HepG2 (cell line): ENCODE measurements around the gene SLC16A1. TPM values are rescaled to one million over a fixed set of nuclear protein-coding genes. Genes with fewer than 3 reads are reported as not detected.
A peak's percentile ranks its signal among the peaks of the same experiment; 100 is the strongest.

Experiments used
- ATAC-seq: fragments of 200-7000 bp; cut with Tn5 transposase; 3 replicates; pipeline ENCODE4 v1.9.1; 2020; ENCODE audit warnings: mild to moderate bottlenecking, moderate library complexity
- BruUV-seq: library from RNA; stranded (reverse); fragments of 400-500 nt; replicated peaks from 2 replicates; lab custom pipeline; 2021; lab: Mats Ljungman, UMichigan
- CTCF ChIA-PET: fragments of 300-600 bp; formaldehyde crosslinking; extraction: SDS; loops from one replicate; lab custom pipeline; 2021; ENCODE audit warnings: low total read pairs, inconsistent platforms, low intra/inter-chr PET ratio; lab: Yijun Ruan, JAX
- POLR2A ChIA-PET: fragments of 350-600 bp; sonication (Branson Sonifier 250); formaldehyde crosslinking; loops from one replicate; lab custom pipeline; 2020; ENCODE audit warnings: antibody characterized with exemption, inconsistent platforms; lab: Yijun Ruan, JAX
- DNase-seq: peaks from one replicate; pipeline ENCODE4 v3.0.0-alpha.2; 2015; ENCODE audit warnings: low spot score
- FAIRE-seq: peaks from 3 replicates; lab custom pipeline; 2011; peaks lifted over from hg19 to GRCh38; lab: Jason Lieb, UNC
- H2AFZ ChIP-seq: one replicate; pipeline ENCODE4 v1.6.1; 2011; ENCODE audit warnings: low read length, inconsistent platforms
- H3K27ac ChIP-seq: fragments of 300-600 bp; 3 replicates; pipeline ENCODE4 v1.8.0; 2011; ENCODE audit warnings: mixed run types, mild to moderate bottlenecking, mixed read lengths, low read length, inconsistent platforms; ENCODE audit not compliant: insufficient read depth; ENCODE audit errors: extremely low read length
- H3K27me3 ChIP-seq, 2 experiments: fragments of 200-600 bp in 1 of 2; 2 replicates in 1 of 2; 3 replicates in 1 of 2; pipeline versions ENCODE4 v1.6.0 to v1.8.0; 2011; ENCODE audit warnings: low read length in 2 of 2, mild to moderate bottlenecking in 2 of 2, moderate library complexity in 2 of 2, inconsistent platforms in 1 of 2; ENCODE audit not compliant: insufficient read depth in 2 of 2, control insufficient read depth in 1 of 2
- H3K36me3 ChIP-seq, 2 experiments: fragments of 200-600 bp in 1 of 2; replicated peaks in 1 of 2; 2 replicates in 1 of 2; 3 replicates in 1 of 2; pipeline versions ENCODE4 v1.5.1 to v1.8.0; 2011; ENCODE audit warnings: low read length in 2 of 2, inconsistent platforms in 1 of 2; ENCODE audit not compliant: insufficient read depth in 2 of 2, control insufficient read depth in 1 of 2
- H3K4me1 ChIP-seq: 2 replicates; pipeline ENCODE4 v1.5.1; 2012; ENCODE audit warnings: low read length, inconsistent platforms; ENCODE audit not compliant: insufficient read depth
- H3K4me2 ChIP-seq: 2 replicates; pipeline ENCODE4 v1.6.0; 2011; ENCODE audit warnings: low read depth, low read length, inconsistent platforms
- H3K4me3 ChIP-seq, 3 experiments: fragments of 200-600 bp in 1 of 3; sonication (generic), shearing (Covaris generic) in 1 of 3; replicated peaks in 1 of 3; 2 replicates each; pipeline ENCODE4 v1.5.1; 2011 to 2016; ENCODE audit warnings: low read length in 3 of 3, inconsistent platforms in 2 of 3, low read depth in 2 of 3, mild to moderate bottlenecking in 2 of 3, control low read depth in 1 of 3, mixed read lengths in 1 of 3; ENCODE audit not compliant: insufficient read depth in 1 of 3
- H3K79me2 ChIP-seq: one replicate; pipeline ENCODE4 v1.6.1; 2011; ENCODE audit warnings: low read length, inconsistent platforms; ENCODE audit not compliant: insufficient read depth
- H3K9ac ChIP-seq: 2 replicates; pipeline ENCODE4 v1.6.0; 2011; ENCODE audit warnings: mild to moderate bottlenecking, low read depth, low read length, inconsistent platforms; ENCODE audit not compliant: insufficient read depth
- H3K9me3 ChIP-seq: 2 replicates; pipeline ENCODE4 v1.5.1; 2012; ENCODE audit warnings: mild to moderate bottlenecking, low read length
- H4K20me1 ChIP-seq: 2 replicates; pipeline ENCODE4 v1.6.0; 2011; ENCODE audit warnings: inconsistent platforms, mild to moderate bottlenecking, low read length, moderate library complexity; ENCODE audit not compliant: insufficient read depth
- AKAP8 ChIP-seq: sonication (generic); formaldehyde crosslinking; IDR thresholded peaks from 2 replicates; pipeline ENCODE4 v1.5.1; 2020; ENCODE audit warnings: mild to moderate bottlenecking, missing genetic modification reagents
- BRCA1 ChIP-seq: sonication (generic); formaldehyde crosslinking; IDR thresholded peaks from 2 replicates; pipeline ENCODE4 v1.4.0; 2020; ENCODE audit warnings: missing genetic modification reagents
- HOXA3 ChIP-seq: sonication (generic); formaldehyde crosslinking; IDR thresholded peaks from 2 replicates; pipeline ENCODE4 v1.5.0; 2020; ENCODE audit warnings: missing genetic modification reagents
- HOXA7 ChIP-seq: sonication (generic); formaldehyde crosslinking; IDR thresholded peaks from 2 replicates; pipeline ENCODE4 v1.8.1; 2022; ENCODE audit warnings: mild to moderate bottlenecking, missing genetic modification reagents, moderate library complexity
- KLF9 ChIP-seq: IDR thresholded peaks from 2 replicates; pipeline ENCODE4 v1.6.1; 2016; ENCODE audit warnings: low read depth
- MAFF ChIP-seq: IDR thresholded peaks from 2 replicates; pipeline ENCODE4 v1.6.1; 2011; ENCODE audit warnings: low read depth, low read length, improper control_type of control experiment
- MAFK ChIP-seq, 2 experiments: IDR thresholded peaks in 1 of 2; conservative IDR thresholded peaks in 1 of 2; 2 replicates each; pipeline ENCODE4 v1.6.1; 2011; ENCODE audit warnings: improper control_type of control experiment in 2 of 2, low read length in 2 of 2
- NBN ChIP-seq: fragments of 450-650 bp; conservative IDR thresholded peaks from 2 replicates; pipeline ENCODE4 v1.6.1; 2017
- PLRG1 ChIP-seq: fragments of 450-650 bp; conservative IDR thresholded peaks from 2 replicates; pipeline ENCODE4 v1.6.1; 2016
- SP1 ChIP-seq, 2 experiments: fragments of 450-650 bp in 1 of 2; sonication (generic) in 1 of 2; formaldehyde crosslinking in 1 of 2; IDR thresholded peaks; 2 replicates each; pipeline versions ENCODE4 v1.4.0 to v1.6.1; 2016 to 2020; ENCODE audit warnings: missing genetic modification reagents in 1 of 2
- TARDBP ChIP-seq: sonication (generic); formaldehyde crosslinking; IDR thresholded peaks from 2 replicates; pipeline ENCODE4 v1.8.0; 2022; ENCODE audit warnings: mild to moderate bottlenecking, missing genetic modification reagents
- ZFY ChIP-seq: sonication (generic); formaldehyde crosslinking; IDR thresholded peaks from 2 replicates; pipeline ENCODE4 v1.4.0; 2020; ENCODE audit warnings: missing genetic modification reagents
- ZNF75D ChIP-seq: sonication (generic); formaldehyde crosslinking; IDR thresholded peaks from 2 replicates; pipeline ENCODE4 v1.8.1; 2023; ENCODE audit warnings: missing genetic modification reagents, mild to moderate bottlenecking, borderline replicate concordance
- ZNF766 ChIP-seq: sonication (generic); formaldehyde crosslinking; IDR thresholded peaks from 2 replicates; pipeline ENCODE4 v1.5.0; 2020; ENCODE audit warnings: missing genetic modification reagents, borderline replicate concordance
- ZSCAN20 ChIP-seq: sonication (generic); formaldehyde crosslinking; IDR thresholded peaks from 2 replicates; pipeline ENCODE4 v1.4.0; 2020; ENCODE audit warnings: missing genetic modification reagents, mild to moderate bottlenecking, borderline replicate concordance
- WGBS: methylation state at CpG from one replicate; pipeline ENCODE4 v1.1.6; 2017; ENCODE audit warnings: low lambda C conversion rate; 5-methylcytosine and 5-hydroxymethylcytosine counted together
- in situ Hi-C: cut with HindIII; loops from 2 replicates; pipeline ENCODE4 v1.10.0; 2017; ENCODE audit warnings: low pct_unique_long_range_greater_than_20kb; ENCODE audit not compliant: extremely low pct_ligation_motif_present
- intact Hi-C: fragments of 100-400 bp; cut with micrococcal nuclease; formaldehyde crosslinking; loops from one replicate; pipeline ENCODE4 v1.10.0; 2022; ENCODE audit not compliant: unreplicated experiment
- polyA plus RNA-seq, 8 experiments: library from polyadenylated mRNA; depleted of rRNA in 3 of 8; stranded (reverse) in 7 of 8; unstranded in 1 of 8; fragments of >200 nt; fragmentation: Illumina TruSeq in 4 of 8; extraction: Trizol in 4 of 8; gene quantifications; 2 replicates each; pipeline versions ENCODE4 v1.2.1 to v1.2.3, GENCODE V29; 2011 to 2016; ENCODE audit warnings: low read depth in 4 of 8, missing spikeins in 1 of 8, mixed read lengths in 1 of 8; ENCODE audit not compliant: insufficient read depth in 1 of 8
- total RNA-seq, 5 experiments: library from RNA; depleted of rRNA; stranded (reverse); fragments of >200 nt; fragmentation: Illumina TruSeq; extraction: Trizol; gene quantifications; 2 replicates each; pipeline ENCODE4 v1.2.3, GENCODE V29; 2016; ENCODE audit warnings: low read depth in 1 of 5
- TF ChIP-seq, protein P1 (sequence below): sonication (generic); formaldehyde crosslinking; IDR thresholded peaks from 2 replicates; pipeline ENCODE4 v1.4.0; 2020; ENCODE audit warnings: mild to moderate bottlenecking, missing genetic modification reagents
- TF ChIP-seq, protein P2 (sequence below): sonication (generic); formaldehyde crosslinking; IDR thresholded peaks from 2 replicates; pipeline ENCODE4 v1.9.0; 2021; ENCODE audit warnings: missing genetic modification reagents, mild to moderate bottlenecking, borderline replicate concordance
- TF ChIP-seq, protein P3 (sequence below): sonication (generic); formaldehyde crosslinking; IDR thresholded peaks from 2 replicates; pipeline ENCODE4 v1.5.1; 2020; ENCODE audit warnings: mild to moderate bottlenecking, missing genetic modification reagents

The SLC16A1 gene
- total and polyA plus RNA-seq, 2 of the 13 experiments (the other 11 are each of a cell fraction or from before 2014, with no cell fraction given), result 106 to 142 TPM

DNA sequence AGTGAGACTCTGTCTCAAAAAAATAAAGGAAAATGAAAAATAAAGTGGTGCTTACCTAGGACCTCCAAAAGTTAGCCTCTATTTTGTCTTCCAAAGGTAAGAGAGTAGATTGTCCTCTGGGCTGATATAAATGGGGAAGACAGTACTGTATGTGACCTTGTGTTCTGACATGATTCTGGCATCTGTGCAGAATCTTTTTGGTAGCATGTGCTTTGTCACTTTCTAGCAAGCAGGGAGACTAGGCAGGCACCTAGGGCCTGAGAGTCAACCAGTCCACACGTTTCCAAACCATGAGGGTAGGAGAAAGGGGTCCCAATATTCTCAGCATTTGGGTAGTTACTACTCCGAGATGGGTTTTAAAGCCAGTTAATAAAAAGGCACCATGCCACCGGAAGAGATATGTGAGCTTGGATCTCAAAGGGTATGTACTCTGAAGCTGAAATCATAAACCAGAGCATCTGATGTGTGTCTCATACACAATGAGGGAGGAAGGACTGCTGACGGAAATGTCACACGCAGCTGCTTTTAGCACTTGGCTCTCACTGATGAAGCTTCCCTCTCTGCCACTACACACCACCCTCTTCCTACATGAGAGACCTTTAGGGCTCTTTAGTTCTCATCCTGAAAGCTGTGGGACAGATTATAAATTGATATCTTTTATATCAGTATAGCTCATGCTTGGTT, 27.0 kb upstream of the SLC16A1 start (continued):
- TF ChIP-seq, protein P1, sequence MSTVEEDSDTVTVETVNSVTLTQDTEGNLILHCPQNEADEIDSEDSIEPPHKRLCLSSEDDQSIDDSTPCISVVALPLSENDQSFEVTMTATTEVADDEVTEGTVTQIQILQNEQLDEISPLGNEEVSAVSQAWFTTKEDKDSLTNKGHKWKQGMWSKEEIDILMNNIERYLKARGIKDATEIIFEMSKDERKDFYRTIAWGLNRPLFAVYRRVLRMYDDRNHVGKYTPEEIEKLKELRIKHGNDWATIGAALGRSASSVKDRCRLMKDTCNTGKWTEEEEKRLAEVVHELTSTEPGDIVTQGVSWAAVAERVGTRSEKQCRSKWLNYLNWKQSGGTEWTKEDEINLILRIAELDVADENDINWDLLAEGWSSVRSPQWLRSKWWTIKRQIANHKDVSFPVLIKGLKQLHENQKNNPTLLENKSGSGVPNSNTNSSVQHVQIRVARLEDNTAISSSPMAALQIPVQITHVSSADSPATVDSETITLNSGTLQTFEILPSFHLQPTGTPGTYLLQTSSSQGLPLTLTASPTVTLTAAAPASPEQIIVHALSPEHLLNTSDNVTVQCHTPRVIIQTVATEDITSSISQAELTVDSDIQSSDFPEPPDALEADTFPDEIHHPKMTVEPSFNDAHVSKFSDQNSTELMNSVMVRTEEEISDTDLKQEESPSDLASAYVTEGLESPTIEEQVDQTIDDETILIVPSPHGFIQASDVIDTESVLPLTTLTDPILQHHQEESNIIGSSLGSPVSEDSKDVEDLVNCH (CRISPR knock-in tag), result no peak
- TF ChIP-seq ZNF75D, result no peak
- TF ChIP-seq, protein P2, sequence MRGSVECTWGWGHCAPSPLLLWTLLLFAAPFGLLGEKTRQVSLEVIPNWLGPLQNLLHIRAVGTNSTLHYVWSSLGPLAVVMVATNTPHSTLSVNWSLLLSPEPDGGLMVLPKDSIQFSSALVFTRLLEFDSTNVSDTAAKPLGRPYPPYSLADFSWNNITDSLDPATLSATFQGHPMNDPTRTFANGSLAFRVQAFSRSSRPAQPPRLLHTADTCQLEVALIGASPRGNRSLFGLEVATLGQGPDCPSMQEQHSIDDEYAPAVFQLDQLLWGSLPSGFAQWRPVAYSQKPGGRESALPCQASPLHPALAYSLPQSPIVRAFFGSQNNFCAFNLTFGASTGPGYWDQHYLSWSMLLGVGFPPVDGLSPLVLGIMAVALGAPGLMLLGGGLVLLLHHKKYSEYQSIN (CRISPR knock-in tag), result no peak
- TF ChIP-seq NBN, result no peak
- TF ChIP-seq, all 625 proteins: peak for 0

DNA sequence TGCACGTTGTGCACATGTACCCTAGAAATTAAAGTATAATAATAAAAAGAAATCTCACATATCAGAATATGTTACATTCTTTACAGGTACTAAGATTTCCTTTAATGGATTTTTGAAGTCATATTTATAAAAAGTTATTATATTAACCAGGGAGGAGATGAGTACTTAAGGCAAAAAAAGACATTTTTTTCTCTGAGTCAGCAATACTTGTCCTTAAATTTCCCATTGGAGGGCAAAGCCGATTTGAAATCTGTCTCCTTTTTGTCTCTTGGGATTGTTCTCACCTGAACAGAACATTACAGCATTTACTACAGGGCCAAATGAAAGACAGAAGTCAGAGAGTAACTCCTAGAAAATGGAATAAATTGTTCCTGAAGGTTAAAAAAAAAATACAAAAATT, 26.3 kb upstream of the SLC16A1 start:
- ATAC-seq, result no peak
- CTCF ChIA-PET, result no interaction called here
- TF ChIP-seq MAFF, result peak; percentile 88
- TF ChIP-seq ZNF766 (CRISPR knock-in tag), result no peak
- peak; percentile 83 to 93 for TF ChIP-seq MAFK (conservative IDR thresholded peaks at IDR 0.05 in 1 of 2, IDR thresholded peaks at IDR 0.05 in 1 of 2; ENCODE audit: low read length in 2 of 2)
- TF ChIP-seq, protein P3, sequence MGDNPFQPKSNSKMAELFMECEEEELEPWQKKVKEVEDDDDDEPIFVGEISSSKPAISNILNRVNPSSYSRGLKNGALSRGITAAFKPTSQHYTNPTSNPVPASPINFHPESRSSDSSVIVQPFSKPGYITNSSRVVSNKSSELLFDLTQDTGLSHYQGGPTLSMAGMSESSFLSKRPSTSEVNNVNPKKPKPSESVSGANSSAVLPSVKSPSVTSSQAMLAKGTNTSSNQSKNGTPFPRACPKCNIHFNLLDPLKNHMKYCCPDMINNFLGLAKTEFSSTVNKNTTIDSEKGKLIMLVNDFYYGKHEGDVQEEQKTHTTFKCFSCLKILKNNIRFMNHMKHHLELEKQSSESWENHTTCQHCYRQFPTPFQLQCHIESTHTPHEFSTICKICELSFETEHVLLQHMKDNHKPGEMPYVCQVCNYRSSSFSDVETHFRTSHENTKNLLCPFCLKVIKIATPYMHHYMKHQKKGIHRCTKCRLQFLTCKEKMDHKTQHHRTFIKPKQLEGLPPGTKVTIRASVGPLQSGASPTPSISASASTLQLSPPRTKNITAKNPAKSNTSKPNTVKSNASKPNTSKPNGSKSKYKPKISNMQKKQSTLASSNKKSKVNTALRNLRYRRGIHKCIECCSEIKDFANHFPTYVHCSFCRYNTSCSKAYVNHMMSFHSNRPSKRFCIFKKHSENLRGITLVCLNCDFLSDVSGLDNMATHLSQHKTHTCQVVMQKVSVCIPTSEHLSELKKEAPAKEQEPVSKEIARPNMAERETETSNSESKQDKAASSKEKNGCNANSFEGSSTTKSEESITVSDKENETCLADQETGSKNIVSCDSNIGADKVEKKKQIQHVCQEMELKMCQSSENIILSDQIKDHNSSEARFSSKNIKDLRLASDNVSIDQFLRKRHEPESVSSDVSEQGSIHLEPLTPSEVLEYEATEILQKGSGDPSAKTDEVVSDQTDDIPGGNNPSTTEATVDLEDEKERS, result no peak
- no peak for TF ChIP-seq ZFY (CRISPR knock-in tag)
- TF ChIP-seq PLRG1, result no peak
- no peak for TF ChIP-seq HOXA7 (CRISPR knock-in tag)
- no peak for TF ChIP-seq SP1 (IDR thresholded peaks at IDR 0.05)
- no peak for TF ChIP-seq SP1 (CRISPR knock-in tag; IDR thresholded peaks at IDR 0.05)
- no peak for TF ChIP-seq AKAP8 (CRISPR knock-in tag)
- TF ChIP-seq ZSCAN20 (CRISPR knock-in tag), result no peak
- TF ChIP-seq HOXA3 (CRISPR knock-in tag), result no peak
- TF ChIP-seq TARDBP (CRISPR knock-in tag), result no peak
- no peak for TF ChIP-seq KLF9 (CRISPR knock-in tag)
- TF ChIP-seq BRCA1 (CRISPR knock-in tag), result no peak

More for the DNA sequence above, 26.3 kb upstream of the SLC16A1 start:
- Histone ChIP-seq H2AFZ (no peak overlapping the region), H3K4me3 (no peak overlapping the region), H4K20me1 (no peaks in the 10 kb centered on the region), H3K9me3 (no peaks in the 10 kb centered on the region), H3K27me3 (no peaks in the 10 kb centered on the region), H3K4me1 (peaks cover 6% of the 10 kb centered on the region; the same call in 1 of the 2 replicates), H3K36me3 (peaks cover 2 to 3% of the 10 kb centered on the region in 2 experiments; a peak in 1 of 5 replicates), H3K9ac (no peak overlapping the region), H3K79me2 (no peaks in the 10 kb centered on the region), H3K27ac (no peak overlapping the region), H3K4me2 (no peak overlapping the region)
- POLR2A ChIA-PET, result no interaction called here
- DNase-seq (no peak), FAIRE-seq (no peak)
- in situ Hi-C loops, result no loop called here
- 95% methylated on average over 2 of the region's 2 CpGs for WGBS
- intact Hi-C loops, result no loop called here
- BruUV-seq, result no TSS peak
